Esophagus mucosa (tissue), 1 donor: ENCODE data around the gene CLEC2B. TPM values are rescaled to one million over a fixed set of nuclear protein-coding genes. Genes with fewer than 3 reads are reported as not detected.
"Not testable (repeated sequence)": the region's sequence is repeated elsewhere in the genome, so short reads cannot be mapped to it uniquely, and the experiment has no call there.

Experiments
- ATAC-seq: fragments of 200-7000 bp; cut with Tn5 transposase; one replicate; pipeline ENCODE4 v1.9.1; 2020
- total RNA-seq: library from RNA; stranded (reverse); gene quantifications from one replicate; pipeline ENCODE4 v1.2.4, GENCODE V29; 2023
- donor health status: DM: yes; HTN: yes; CAD: no.

The CLEC2B gene
- 13.0 TPM for total RNA-seq

GRCh38 chr12:9869307-9870161 lies at the start of gene CLEC2B:
TSS of gene CLEC2B (minus strand) at chr12:9869354.
- ATAC-seq, result peak; percentile 57

DNA sequence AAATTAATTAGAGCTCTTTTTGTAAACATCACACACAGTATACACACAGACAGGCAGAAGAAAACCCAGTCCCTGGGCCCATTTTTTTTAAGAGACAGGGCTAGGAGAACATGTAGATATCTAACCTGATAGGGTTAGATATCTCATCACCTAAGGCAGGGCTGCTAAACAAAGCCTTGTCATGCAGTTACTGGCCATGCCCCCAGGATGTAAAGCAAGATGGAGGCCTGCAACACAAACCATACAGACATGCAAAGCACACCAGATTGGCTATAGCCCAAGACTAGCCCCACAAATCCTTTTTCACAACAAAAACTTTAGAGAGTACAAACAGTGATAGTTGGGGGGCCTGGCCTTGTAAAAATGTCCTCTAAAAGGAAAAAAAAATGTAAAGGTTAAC lies 42.6 kb upstream of the CLEC2B start:
- ATAC-seq, result no peak

- peak; percentile 65 for ATAC-seq
These were observed 41.7 kb upstream of the CLEC2B start for GRCh38 chr12:9910716-9911421.

DNA sequence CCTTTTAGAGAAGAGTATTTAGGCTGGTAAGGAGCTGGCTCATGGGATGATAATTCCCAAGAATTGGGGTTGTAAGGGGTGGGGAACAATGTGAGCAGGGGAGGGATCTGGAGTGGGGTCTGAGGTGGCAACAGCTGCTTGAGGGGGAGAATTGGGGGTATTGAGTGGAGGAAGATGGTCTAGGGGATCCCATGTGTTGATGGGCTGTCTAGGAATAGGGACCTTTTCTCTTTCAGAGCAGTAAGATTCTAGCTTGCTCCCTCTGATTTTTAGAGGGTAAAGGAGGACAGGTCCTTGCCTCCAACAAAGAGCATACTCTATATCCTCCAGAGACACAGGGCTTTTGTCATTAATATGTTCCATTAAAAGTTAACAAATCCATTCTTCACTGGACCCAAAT lies 40.6 kb upstream of the CLEC2B start:
- ATAC-seq, result no peak

GRCh38 chr12:9908350-9908749 lies 39.2 kb upstream of the CLEC2B start:
- no peak for ATAC-seq

- no peak for ATAC-seq
These were observed 38.6 kb upstream of the CLEC2B start for GRCh38 chr12:9907769-9908168.

DNA sequence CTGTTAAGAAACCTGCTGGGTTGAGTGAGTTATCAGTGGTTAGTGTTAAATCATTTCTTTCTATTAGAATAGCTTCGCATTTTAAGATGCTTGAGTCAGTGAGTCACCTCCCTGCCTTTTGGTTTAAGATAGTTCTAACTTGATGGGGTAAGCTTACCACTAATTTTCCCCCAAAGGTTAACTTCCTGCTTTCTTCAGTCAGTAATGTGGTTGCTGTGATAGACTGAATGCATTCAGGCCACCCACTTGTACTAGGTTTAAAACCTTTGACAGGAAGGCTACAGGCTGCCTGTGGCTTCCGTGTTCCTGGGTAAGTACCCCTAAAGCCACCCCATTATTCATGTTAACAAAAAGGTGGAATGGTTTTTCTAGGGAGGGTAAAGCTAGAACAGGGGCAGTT lies 37.7 kb upstream of the CLEC2B start:
- peak; percentile 32 for ATAC-seq

GRCh38 chr12:9902539-9903228 lies 33.5 kb upstream of the CLEC2B start:
- peak; percentile 75 for ATAC-seq

DNA sequence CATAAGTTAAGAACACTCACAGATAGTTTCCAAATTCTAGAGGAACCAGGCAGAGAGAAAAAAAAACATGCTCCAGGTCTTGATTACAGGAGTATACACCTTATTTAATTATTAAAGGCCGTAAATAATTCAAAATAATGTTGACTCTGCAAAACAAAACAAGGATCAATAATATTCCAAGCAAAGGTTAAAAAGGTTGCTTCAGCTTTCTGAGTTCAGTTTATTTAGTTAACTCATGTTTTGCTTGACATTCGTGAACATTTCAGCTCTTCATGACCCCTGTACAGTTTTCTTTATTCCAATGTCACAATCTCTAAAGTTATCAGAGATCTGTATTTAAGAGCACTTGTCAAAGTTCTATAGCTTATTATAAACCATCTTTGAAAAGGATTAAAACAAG lies 31.8 kb upstream of the CLEC2B start:
- no peak for ATAC-seq

DNA sequence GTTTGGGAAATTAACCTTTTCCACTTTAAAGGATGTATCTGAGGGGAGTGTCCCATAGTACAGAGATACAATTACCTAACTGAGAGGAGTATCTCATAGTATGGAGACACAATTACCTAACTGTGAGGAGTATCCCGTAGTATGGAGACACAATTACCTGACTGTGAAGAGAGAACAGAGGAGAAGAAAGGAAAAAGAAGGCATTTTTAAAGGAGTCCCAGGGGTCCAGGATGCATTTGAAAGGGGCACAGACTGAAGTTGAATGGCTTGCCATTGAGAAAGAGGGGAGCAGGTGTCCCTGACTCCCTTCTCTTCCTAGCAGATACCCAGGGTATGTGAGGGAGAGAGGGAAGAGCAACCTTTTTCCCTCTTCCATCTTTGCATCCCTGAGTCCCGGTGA lies 30.1 kb upstream of the CLEC2B start:
- no peak for ATAC-seq

DNA sequence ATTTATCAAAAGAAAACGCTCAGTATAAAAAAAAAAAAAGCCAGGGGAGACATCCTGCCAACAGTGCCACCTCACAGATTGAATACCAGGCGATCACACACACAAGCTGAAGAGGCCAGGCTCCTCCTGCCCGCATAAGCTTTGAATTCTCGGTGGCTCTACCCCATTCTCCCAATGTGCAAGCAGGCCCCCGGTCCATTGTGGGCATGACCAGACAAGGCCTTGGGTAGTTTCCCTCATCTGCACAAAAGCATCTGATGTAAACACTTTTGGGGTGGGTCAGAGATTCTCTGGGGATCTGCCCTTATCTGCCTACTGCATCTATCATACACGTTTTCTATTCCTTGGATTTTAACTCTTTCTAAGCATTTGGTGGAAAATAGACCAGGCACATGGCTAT lies 28.4 kb upstream of the CLEC2B start:
- ATAC-seq, result peak; percentile 67

DNA sequence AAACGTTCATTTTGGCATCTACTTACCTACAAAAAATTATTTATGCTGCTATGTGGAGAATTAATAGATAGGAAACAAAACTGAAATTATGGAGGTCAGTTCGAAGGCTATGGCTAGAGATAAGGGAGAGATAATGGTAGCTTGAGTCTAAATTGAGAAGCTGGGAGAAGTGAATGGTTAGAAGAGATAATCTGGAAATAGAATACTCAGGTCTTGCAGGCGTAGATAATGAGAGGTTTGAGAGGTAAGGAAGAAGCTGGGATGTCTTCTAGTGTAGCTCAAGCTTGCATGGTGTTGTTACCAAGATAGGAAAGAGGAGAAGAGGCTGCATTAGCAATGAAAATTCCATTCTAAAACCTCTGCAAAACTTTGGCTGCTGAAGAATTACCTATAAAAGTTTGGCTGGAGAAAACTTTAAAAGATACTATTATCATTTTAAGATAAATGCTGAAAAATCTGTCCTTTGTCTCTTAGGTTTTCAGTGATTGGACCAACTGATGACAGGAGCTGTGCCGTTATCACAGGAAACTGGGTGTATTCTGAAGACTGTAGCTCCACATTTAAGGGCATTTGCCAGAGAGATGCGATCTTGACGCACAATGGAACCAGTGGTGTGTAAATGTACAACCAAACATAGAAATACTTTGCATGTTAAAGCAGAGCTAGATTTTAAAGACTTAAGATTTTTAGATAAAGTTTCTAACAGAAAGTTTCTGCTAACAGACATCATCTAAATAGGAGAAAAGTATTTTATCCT lies 26.2 kb upstream of the CLEC2B start:
- no peak for ATAC-seq

DNA sequence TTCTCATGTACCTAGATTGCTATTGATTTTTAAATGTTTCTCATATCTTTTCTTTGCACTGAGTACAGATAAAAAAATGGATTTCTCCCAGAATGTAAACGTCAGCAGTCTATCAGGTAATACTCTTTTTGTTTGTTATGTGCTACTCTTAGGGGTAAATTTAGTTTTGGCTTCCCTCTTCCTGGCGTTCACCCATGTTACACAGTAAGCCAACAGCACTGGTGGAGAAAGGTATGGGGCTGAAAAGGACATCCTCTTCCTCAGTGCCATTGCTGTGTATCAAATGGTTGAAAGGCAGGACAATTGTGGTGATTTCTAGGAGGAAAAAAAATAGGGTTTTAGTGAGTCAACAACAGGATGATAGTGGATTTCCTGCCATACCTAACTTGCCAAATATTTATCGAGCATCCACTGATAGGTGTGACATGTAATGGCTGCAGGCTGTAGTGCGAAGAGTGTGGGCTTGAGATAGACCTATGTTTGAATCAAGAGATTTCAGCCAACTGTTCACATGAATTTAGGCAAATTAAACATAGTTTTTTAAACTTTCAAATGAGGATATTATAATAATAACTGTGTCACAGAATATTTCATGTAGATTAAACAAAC lies 19.6 kb upstream of the CLEC2B start:
- ATAC-seq, result no peak

DNA sequence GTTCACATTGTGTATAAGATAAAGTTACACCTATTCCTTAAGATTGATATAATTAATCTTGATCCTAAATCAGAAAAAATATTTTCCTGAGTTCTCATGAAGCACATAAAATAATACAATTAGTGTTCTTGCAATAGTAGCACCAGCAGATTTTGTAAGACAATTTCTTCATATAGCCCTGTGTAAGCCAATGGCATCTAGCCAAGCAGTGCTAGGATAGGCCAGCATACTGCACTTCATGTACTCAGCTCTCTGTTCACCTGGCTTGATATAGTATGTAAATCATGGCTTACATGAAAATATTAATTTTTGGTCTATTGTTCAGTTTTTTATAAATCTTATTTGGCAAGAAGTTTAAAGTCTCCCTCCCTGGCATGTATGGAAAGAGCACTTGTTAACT lies 14.0 kb upstream of the CLEC2B start:
- ATAC-seq, result peak; percentile 81

GRCh38 chr12:9881988-9882387 lies 12.8 kb upstream of the CLEC2B start:
- ATAC-seq, result no peak

- no peak for ATAC-seq
These were observed 12.1 kb upstream of the CLEC2B start, which contains the start of gene KLRF2 for GRCh38 chr12:9881246-9881645. TSS of gene KLRF2 (plus strand) at chr12:9881489. CDS start at chr12:9881596, 107 bp downstream.

GRCh38 chr12:9880532-9881078 lies 11.5 kb upstream of the CLEC2B start:
- ATAC-seq, result no peak

DNA sequence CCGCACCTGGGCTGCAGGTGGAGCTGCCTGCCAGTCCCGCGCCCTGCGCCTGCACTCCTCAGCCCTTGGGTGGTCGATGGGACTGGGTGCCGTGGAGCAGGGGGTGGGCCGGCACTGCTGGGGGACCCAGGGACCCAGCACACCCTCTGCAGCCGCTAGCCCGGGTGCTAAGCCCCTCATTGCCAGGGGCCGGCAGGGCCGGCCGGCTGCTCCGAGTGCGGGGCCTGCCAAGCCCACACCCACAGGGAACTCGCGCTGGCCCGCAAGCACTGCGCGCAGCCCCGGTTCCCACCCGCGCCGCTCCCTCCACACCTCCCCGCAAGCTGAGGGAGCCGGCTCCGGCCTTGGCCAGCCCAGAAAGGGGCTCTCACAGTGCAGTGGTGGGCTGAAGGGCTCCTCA lies 7.0 kb upstream of the CLEC2B start:
- ATAC-seq, result not testable (repeated sequence)

- peak; percentile 92 for ATAC-seq
These were observed 3.6 kb upstream of the CLEC2B start for GRCh38 chr12:9872742-9873141.

GRCh38 chr12:9872162-9872561 lies 3.0 kb upstream of the CLEC2B start:
- ATAC-seq, result no peak

- no peak for ATAC-seq
These were observed 1.2 kb upstream of the CLEC2B start for GRCh38 chr12:9870286-9870866.

DNA sequence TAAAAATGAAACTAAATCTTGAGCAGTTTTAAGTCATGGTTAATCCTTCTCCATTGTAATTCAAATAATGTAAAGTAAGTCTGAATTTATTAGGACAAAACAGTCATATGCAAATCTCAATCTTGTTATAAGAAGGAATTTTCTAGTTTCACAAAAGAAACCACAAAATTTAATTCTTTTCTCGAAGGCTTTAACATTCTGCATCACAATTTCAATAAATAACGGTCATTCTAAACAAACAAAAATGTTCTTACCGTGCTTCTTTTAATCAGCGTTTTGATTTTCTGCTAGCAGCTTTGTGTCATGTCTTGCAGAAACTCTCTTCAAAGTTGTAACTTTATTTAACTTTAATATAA lies 225 bp downstream of the CLEC2B start:
- ATAC-seq, result no peak
